ENCODE results near the gene IFITM10. TPM values are rescaled to one million over a fixed set of nuclear protein-coding genes. Genes with fewer than 3 reads are reported as not detected.
A peak's percentile ranks its signal among the peaks of the same experiment; 100 is the strongest.

The IFITM10 gene
- total RNA-seq, 1 donor from 2014 or later, result 0.34 TPM

DNA sequence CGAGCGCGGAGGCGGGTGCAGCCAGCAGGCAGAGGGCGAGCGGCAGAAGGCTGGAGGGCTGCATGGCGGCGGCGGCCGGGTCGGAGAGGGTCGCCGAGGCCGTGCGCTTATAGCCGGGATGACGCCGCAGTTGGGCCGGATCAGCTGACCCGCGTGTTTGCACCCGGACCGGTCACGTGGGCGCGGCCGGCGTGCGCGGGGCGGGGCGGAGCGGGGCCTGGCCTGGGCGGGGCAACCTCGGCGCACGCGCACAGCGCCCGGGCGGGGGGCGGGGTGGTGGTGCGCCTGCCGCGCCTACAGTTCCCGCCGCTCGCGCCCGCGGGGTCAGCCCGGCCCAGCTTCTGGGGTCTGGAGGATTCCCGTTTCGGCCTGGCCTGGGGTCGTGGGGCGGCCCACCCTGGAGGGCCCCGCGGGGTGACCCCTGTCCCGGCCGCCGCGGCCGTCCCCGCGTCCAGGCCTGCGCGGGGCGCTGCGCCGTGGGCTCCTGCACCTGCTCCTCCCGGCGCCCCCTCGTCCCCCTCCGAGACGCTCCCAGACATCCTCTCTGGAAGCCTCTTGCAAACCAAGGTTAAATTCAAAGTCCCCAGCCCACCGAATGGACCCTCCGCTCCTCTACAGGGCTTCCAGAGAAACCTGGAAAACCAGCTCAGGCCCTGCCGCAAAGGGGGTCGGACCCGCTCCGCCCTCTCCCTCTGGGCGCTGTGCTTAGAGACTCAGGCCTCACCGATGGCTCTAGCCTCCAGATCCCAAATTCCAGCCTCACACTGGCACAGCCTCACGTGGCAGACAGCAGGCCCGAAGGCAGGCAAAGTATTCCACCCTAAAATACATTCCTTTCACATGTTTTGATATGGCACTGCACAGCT is 13.6 kb upstream of the IFITM10 start, which contains the start of gene CTSD:
Gene CTSD, minus strand, starts transcription at position 132 of the 866 bp plus-strand sequence. Its CDS starts 68 bp downstream, at position 64.
- Mint-ChIP-seq H3K27ac (peak within 1 kb of the TSS; percentile 85), H3K9me3 (no peaks in the 10 kb centered on the region), H3K27me3 (ENCODE audit: low read depth) (no peaks in the 10 kb centered on the region), H3K36me3 (ENCODE audit: low read depth) (peaks cover 2% of the 10 kb centered on the region), H3K4me3 (ENCODE audit: low read depth) (peak within 1 kb of the TSS; percentile 90), H3K4me1 (ENCODE audit: low read depth) (peaks cover 8% of the 10 kb centered on the region)
- intact Hi-C loops (cut with micrococcal nuclease), result no loop called here
- peak; percentile 86 for DNase-seq (ENCODE audit: low spot score)

- no peak overlapping the region for H3K27ac Mint-ChIP-seq
- peaks cover 12% of the 10 kb centered on the region for H3K4me1 Mint-ChIP-seq (ENCODE audit: low read depth)
- no peak for DNase-seq (ENCODE audit: low spot score)
- H3K36me3 Mint-ChIP-seq (ENCODE audit: low read depth), result peaks cover 2% of the 10 kb centered on the region
- peak overlapping the region; percentile 60 for H3K4me3 Mint-ChIP-seq (ENCODE audit: low read depth)
- H3K27me3 Mint-ChIP-seq (ENCODE audit: low read depth), result no peaks in the 10 kb centered on the region
- intact Hi-C loops (cut with micrococcal nuclease), result no loop called here
- no peaks in the 10 kb centered on the region for H3K9me3 Mint-ChIP-seq
Observed at GRCh38 chr11:1763336-1763795, 13.0 kb upstream of the IFITM10 start.

DNA sequence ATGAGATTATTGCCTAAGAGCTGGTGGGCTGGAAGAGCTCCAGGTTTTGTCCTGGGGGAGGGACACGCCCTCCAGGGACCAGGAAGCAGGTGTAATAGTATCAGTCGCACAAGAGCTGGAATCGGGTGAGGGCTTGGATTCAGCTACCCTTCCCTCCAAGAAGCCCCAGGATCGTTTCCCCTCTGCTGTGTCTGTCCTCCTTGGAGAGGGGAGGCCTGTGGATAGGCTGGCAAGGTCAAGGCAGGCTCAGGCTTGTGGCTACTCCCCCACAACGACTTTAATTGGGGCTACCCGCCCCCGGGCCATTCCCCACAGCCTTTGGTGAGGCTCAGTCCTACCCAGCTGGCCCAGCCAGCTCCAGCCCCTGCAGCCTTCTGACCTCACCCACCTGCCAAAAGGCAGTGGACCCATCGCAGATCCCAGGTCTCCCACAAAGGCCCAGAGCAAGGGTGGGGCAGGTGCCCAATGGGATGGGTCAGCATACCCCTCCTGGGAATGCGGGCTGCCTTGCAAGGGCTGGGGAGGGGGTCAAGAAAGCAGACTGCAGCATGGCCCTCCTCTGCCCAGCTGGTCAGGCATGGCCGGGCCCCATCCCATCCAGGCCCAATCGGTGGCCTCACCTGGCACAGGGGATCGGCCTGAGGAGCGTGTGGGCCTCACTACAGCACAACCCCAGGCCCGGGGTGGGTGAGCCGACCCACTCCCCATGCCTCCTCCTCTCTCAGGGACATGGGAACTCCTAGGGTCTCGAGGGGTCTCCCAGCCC is 12.3 kb upstream of the IFITM10 start:
- Mint-ChIP-seq H3K4me1 (ENCODE audit: low read depth) (peaks cover 16% of the 10 kb centered on the region), H3K27ac (peak overlapping the region; percentile 46), H3K9me3 (no peaks in the 10 kb centered on the region), H3K36me3 (ENCODE audit: low read depth) (peaks cover 2% of the 10 kb centered on the region), H3K27me3 (ENCODE audit: low read depth) (no peaks in the 10 kb centered on the region), H3K4me3 (ENCODE audit: low read depth) (peak overlapping the region; percentile 60)
- intact Hi-C loops (cut with micrococcal nuclease), result no loop called here
- no peak for DNase-seq (ENCODE audit: low spot score)

DNA sequence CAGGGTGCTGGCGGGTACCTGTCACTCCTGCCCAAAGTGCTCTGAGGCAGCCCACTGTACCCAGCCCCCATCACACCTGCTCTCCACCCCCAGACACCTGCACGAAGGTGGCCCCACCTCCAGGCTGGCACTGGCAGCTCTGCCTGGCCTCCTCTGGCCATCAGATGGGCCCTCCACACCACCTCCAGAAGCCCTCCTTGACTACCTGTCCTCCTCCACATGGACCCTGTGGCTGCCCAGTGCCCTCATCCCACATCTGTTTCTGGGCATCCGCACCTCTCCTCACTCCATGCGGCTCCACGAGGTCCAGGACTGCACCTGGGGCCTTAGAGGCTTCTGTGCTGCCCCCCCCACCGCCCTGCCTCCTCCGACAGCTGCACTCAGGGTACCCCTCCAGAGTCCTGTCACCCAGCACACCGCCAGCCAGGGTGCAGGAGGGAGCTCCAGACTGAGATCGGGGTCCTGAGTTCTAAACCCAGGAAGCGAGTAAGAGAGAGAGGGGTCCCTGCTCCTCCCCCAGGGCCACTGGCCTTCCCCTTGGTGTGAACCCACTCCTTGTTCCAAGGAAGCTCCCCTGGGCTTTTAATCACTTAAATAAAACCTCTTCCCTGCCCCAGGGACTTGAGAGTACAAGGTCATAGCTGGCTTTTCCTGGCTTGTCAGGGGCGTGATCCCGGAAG is 11.6 kb upstream of the IFITM10 start:
- DNase-seq (ENCODE audit: low spot score), result no peak
- Mint-ChIP-seq H3K27me3 (ENCODE audit: low read depth) (no peaks in the 10 kb centered on the region), H3K9me3 (no peaks in the 10 kb centered on the region), H3K4me1 (ENCODE audit: low read depth) (peaks cover 22% of the 10 kb centered on the region), H3K36me3 (ENCODE audit: low read depth) (peaks cover 5% of the 10 kb centered on the region), H3K27ac (peak overlapping the region; percentile 46), H3K4me3 (ENCODE audit: low read depth) (peak overlapping the region; percentile 60)
- intact Hi-C loops (cut with micrococcal nuclease), result no loop called here

DNA sequence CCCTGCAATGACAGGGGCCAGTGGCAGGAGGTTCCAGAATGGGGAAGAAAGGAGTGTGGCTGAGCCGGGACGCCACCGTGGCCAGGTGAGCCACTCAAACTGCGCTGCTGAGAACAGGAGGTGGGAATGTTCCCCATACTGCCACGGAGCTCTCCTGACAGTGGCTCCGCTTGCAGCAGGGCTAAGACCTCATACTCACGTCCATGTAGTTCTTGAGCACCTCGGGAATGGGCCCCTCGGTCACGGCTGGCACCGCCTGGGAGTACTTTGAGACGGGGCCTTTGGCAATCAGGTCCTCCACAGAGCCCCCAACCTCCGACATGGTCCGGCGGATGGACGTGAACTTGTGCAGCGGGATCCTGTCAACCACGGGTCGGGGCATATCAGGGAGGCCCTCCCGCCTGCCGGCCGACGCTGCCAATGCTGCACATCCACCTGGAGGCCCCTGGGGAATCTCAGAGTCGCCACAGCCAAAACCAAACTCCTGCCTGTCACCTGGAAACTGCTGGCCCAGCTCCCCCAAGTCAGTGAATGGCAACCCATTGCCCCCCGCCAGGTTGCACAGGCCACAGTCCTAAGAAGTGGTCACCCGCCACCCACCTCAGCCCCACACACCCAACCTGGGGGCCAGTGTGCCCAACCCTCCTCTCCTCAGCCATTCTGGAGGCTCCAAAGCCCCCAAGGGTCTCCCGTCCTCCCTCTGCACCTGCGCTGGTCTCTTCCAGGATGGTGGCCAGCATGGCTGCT is 10.9 kb upstream of the IFITM10 start:
- Mint-ChIP-seq H3K27ac (no peak overlapping the region), H3K4me1 (ENCODE audit: low read depth) (peaks cover 22% of the 10 kb centered on the region), H3K27me3 (ENCODE audit: low read depth) (no peaks in the 10 kb centered on the region), H3K4me3 (ENCODE audit: low read depth) (no peak overlapping the region), H3K36me3 (ENCODE audit: low read depth) (peaks cover 12% of the 10 kb centered on the region), H3K9me3 (no peaks in the 10 kb centered on the region)
- no peak for DNase-seq (ENCODE audit: low spot score)
- intact Hi-C loops (cut with micrococcal nuclease), result no loop called here

DNA sequence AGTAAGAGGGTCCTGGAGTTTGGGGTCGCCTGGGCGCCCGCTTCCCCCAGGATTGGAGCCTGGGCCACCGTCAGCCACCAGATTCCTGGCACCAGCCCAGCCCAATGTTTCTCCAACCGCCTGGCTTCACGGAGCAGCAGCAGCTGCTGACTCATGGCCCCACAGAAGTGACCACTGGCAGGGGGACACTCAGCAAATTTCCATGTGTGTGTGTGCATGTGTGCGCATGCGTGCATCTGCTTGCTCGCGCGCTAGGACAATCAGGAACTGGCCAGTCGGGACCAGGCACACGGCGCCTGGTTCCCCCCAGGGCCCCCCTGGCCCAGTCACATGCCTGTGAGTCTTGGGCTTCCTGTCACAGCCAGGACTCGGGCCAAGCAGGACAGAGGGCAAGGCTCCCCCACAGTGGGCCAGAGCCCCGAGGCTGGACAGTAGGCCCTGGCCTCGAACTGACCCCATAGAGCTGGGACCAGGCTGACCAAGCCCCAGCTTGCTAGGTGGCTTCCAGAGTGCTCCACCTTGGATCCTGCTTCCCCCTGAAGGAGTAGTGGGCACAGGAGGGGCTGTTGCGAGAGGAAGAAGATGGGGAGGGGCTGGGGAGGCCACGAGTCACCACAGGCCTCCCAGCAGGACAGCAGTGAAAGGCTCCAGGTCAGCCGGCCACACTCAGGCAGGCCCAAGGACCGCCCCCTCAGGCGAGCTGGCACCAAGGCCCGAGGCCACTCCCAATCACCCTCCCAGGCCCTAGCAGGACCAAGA is 10.1 kb upstream of the IFITM10 start:
- peaks cover 18% of the 10 kb centered on the region for H3K36me3 Mint-ChIP-seq (ENCODE audit: low read depth)
- H3K9me3 Mint-ChIP-seq, result no peaks in the 10 kb centered on the region
- H3K4me1 Mint-ChIP-seq (ENCODE audit: low read depth), result peaks cover 28% of the 10 kb centered on the region
- no peaks in the 10 kb centered on the region for H3K27me3 Mint-ChIP-seq (ENCODE audit: low read depth)
- no peak for DNase-seq (ENCODE audit: low spot score)
- H3K4me3 Mint-ChIP-seq (ENCODE audit: low read depth), result no peak overlapping the region
- intact Hi-C loops (cut with micrococcal nuclease), result no loop called here
- H3K27ac Mint-ChIP-seq, result no peak overlapping the region

DNA sequence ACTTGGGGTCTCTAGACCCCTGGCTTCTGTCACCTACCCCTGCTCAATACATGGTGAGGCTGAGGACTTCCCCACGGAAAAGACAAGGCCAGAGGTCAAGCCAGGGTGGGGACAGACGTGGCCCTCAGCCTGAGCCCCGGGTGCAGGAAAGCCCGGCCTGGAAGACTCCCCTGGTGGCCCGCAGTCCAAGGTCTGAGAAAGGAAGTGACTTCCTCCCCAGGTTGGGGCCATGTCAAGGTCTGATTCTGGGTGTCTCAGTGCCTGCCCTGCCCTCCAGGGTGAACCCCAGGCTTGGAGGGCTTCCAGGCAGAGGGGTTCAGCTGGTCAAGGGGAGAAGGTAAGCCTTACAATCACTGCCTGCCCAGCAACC is 9.4 kb upstream of the IFITM10 start:
- H3K4me3 Mint-ChIP-seq (ENCODE audit: low read depth), result peak overlapping the region; percentile 2
- peak overlapping the region; percentile 17 for H3K27ac Mint-ChIP-seq
- peaks cover 31% of the 10 kb centered on the region for H3K4me1 Mint-ChIP-seq (ENCODE audit: low read depth)
- peaks cover 23% of the 10 kb centered on the region for H3K36me3 Mint-ChIP-seq (ENCODE audit: low read depth)
- intact Hi-C loops (cut with micrococcal nuclease), result no loop called here
- no peaks in the 10 kb centered on the region for H3K27me3 Mint-ChIP-seq (ENCODE audit: low read depth)
- no peaks in the 10 kb centered on the region for H3K9me3 Mint-ChIP-seq
- DNase-seq (ENCODE audit: low spot score), result no peak

GRCh38 chr11:1759151-1759850 is 8.9 kb upstream of the IFITM10 start:
- Mint-ChIP-seq H3K4me1 (ENCODE audit: low read depth) (peaks cover 29% of the 10 kb centered on the region), H3K27ac (no peak overlapping the region), H3K4me3 (ENCODE audit: low read depth) (no peak overlapping the region), H3K36me3 (ENCODE audit: low read depth) (peaks cover 25% of the 10 kb centered on the region), H3K27me3 (ENCODE audit: low read depth) (no peaks in the 10 kb centered on the region), H3K9me3 (no peaks in the 10 kb centered on the region)
- DNase-seq (ENCODE audit: low spot score), result no peak
- intact Hi-C loops (cut with micrococcal nuclease), result no loop called here

GRCh38 chr11:1758611-1759150 is 8.3 kb upstream of the IFITM10 start:
- Mint-ChIP-seq H3K27me3 (ENCODE audit: low read depth) (no peaks in the 10 kb centered on the region), H3K36me3 (ENCODE audit: low read depth) (peaks cover 25% of the 10 kb centered on the region), H3K9me3 (no peaks in the 10 kb centered on the region), H3K27ac (peak overlapping the region; percentile 77), H3K4me3 (ENCODE audit: low read depth) (no peak overlapping the region), H3K4me1 (ENCODE audit: low read depth) (peaks cover 27% of the 10 kb centered on the region)
- no peak for DNase-seq (ENCODE audit: low spot score)
- intact Hi-C loops (cut with micrococcal nuclease), result no loop called here

DNA sequence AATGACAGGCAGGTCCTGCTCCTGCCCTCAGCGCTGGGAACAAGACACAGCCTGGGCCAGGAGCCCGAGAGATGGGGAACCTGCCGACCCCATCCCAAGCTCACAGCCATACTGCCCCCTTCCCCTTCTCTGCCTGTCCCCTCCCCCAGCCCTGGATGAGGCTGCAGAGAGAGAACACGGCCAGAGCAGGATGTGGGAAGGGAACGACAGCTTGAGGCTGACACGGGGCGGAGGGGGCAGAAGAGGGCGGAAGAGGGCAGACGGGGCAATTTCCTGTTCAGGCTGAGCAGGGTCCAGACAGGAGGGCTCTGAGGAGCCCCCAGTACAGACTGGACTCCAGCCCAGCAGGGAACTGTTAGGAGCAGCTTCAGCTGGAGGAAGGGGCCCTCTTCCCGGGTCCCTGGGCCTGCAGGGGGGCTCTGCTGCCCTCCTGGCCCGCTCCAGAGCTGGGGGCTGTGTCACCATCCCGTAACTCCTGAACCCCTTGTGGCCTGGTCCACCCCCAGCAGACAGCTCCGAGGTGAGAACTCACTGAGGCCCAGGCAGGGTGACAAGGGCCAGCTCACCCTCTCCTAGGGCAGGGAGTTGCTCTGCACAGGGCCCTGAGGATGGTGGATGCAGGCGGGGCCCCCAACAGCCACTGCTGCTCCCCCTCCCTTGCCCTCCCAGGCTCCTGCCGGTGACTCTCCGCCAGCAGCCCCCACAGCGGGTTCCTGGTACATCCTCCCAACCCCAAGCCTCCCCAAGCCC is 7.6 kb upstream of the IFITM10 start:
- Mint-ChIP-seq H3K4me3 (ENCODE audit: low read depth) (peak overlapping the region; percentile 57), H3K4me1 (ENCODE audit: low read depth) (peaks cover 27% of the 10 kb centered on the region), H3K27ac (peak overlapping the region; percentile 81), H3K36me3 (ENCODE audit: low read depth) (peaks cover 26% of the 10 kb centered on the region), H3K9me3 (no peaks in the 10 kb centered on the region), H3K27me3 (ENCODE audit: low read depth) (no peaks in the 10 kb centered on the region)
- no peak for DNase-seq (ENCODE audit: low spot score)
- intact Hi-C loops (cut with micrococcal nuclease), result no loop called here

All from activated T-helper 2 cell treated with anti-CD3 and anti-CD28 coated beads, Interferon-gamma antibody, Interleukin-2, Interleukin-4, amounts not matched to agents 10 μg/mL and 5 μg/mL and 100 μg/mL, durations not matched to agents 14 hours and 24 hours and 36 hours (primary cell).